Placental pericyte (primary cell): ENCODE results near the gene MARCKS. TPM values are rescaled to one million over a fixed set of nuclear protein-coding genes. Genes with fewer than 3 reads are reported as not detected.

Experiments
- total RNA-seq: library from RNA; depleted of rRNA; stranded (reverse); fragments of >200 nt; gene quantifications from 2 replicates; pipeline ENCODE4 v1.2.3, GENCODE V29; 2012

Gene MARCKS, protein sequence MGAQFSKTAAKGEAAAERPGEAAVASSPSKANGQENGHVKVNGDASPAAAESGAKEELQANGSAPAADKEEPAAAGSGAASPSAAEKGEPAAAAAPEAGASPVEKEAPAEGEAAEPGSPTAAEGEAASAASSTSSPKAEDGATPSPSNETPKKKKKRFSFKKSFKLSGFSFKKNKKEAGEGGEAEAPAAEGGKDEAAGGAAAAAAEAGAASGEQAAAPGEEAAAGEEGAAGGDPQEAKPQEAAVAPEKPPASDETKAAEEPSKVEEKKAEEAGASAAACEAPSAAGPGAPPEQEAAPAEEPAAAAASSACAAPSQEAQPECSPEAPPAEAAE
- 104 and 294 TPM in 2 replicates for total RNA-seq

DNA sequence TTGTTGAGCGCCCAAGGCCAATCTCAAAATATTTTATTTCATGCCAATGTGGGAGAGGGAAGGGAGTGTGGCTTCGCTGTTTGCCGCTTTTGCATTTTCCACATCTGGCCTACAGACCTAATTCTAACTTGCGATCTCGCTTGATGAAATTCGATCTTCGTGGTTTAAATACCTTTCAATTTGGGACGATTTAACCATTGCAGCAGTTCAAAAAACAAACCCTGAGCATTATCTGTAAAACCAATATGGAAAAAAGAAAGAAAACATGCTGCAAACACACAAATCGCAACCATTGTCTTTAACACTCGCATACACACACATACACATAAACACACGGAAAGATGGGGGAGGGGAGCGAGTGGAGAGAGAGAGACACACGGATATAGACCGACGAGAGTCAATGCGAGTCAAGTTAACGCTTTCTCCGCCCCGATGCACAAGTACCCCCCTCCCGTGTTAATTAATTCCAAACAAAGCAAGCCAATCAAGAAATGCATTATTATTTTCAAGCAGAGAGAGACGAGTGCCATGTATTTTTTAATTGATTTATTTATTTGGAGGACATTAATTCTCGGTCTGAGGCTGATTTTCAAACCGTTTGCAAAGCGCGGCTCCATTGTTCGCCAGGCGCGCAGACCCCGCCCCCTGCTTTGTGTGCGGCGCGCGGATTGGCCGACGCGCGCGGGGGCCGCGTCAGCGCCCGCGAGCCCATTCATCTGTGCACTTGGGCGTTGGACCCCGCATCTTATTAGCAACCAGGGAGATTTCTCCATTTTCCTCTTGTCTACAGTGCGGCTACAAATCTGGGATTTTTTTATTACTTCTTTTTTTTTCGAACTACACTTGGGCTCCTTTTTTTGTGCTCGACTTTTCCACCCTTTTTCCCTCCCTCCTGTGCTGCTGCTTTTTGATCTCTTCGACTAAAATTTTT lies at the start of gene MARCKS:
MARCKS (plus strand) TSS at position 721 of the 931 bp plus-strand sequence. CDS start 401 bp downstream, outside the sequence.

Other genes starting within 250 kb of the MARCKS start
- 62.8 and 68.6 TPM in 2 replicates for gene HDAC2, start 113.8 kb downstream of the MARCKS start, total RNA-seq